Limb (tissue), 2 donors: Measurements from ENCODE around the gene EXO1.
"Not testable (repeated sequence)": the region's sequence is repeated elsewhere in the genome, so short reads cannot be mapped to it uniquely, and the experiment has no call there.

ENCODE experiments used
- DNase-seq, 2 donors: peaks; one replicate each; pipeline ENCODE4 v3.0.0-alpha.2; 2016; ENCODE audit errors: extremely low spot score in 2 of 2

EXO1 gene

GRCh38 chr1:241847796-241848685 lies at the start of gene EXO1:
EXO1 (plus strand) TSS chr1:241848204; CDS start chr1:241850426, 2,222 bp downstream.
- DNase-seq: peak; percentile 95

- no peak for DNase-seq
These were observed 48.6 kb upstream of the EXO1 start for GRCh38 chr1:241799416-241799815.

DNA sequence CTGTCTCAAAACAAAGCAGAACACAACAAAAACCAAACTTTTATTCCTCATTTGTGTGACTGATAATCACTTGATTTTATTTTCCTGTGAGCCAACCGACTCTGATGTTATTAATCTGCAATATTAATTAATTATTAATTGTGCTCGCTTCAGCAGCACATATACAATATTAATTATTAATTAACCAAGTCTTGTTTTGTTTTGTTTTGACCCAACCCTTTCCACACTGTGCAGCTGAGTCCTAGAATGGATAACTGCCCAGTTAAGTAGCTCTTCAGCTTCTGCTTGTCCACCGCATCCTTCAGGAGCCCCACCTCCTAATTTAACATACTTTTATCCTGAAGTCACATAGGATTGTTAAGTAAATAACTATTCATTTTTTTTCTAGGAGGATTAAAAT lies 47.4 kb upstream of the EXO1 start:
- no peak for DNase-seq

DNA sequence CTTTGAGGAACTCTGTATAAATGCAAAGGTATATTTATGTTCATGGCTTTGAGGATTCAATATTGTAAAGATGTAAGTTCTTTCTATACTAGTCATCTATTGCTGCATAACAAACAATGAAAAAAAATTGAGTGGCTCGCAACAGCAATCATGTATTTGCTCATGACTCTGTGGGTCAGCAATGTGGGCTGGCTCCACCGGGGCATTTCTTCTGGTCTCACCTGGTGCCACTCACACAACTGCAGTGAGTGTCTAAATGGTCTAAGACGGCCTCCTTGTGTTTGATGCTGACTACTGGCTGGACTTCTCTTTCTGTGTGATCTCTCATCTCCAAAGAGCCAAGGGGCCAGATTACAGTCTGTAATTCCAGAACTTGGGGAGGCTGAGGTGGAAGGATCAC lies 45.1 kb upstream of the EXO1 start:
- DNase-seq: no peak

GRCh38 chr1:241804706-241805105 lies 43.3 kb upstream of the EXO1 start:
- not testable (repeated sequence) for DNase-seq

- DNase-seq: no peak
These were observed 39.7 kb upstream of the EXO1 start for GRCh38 chr1:241808265-241808664.

GRCh38 chr1:241810769-241811405 lies 37.1 kb upstream of the EXO1 start:
- DNase-seq: no peak

DNA sequence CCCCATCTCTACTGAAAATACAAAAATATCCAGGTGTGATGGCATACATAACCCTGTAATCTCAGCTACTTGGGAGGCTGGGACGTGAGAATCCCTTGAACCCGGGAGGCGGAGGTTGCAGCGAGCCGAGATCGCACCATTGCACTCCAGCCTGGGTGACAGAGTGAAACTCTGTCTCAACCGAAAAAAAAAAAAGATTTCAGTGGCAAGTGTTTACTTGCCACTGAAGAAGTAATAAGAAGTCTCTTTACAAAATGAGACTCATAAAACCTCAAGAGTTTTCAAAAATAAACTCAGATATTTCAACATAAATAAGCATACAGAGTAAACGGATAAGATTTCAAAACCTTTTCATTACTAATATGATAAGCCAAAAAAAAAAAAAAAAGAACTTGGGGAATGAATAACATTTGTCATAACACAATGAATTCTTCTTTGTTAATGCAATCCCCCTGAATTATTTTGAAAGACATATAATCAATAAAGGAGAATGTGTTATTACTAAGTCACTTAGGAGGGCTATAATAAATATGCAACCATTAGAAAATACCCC lies 34.2 kb upstream of the EXO1 start:
- no peak for DNase-seq

- no peak for DNase-seq
These were observed 32.0 kb upstream of the EXO1 start for GRCh38 chr1:241816008-241816407.

GRCh38 chr1:241817331-241817792 lies 30.6 kb upstream of the EXO1 start:
- DNase-seq: no peak

DNA sequence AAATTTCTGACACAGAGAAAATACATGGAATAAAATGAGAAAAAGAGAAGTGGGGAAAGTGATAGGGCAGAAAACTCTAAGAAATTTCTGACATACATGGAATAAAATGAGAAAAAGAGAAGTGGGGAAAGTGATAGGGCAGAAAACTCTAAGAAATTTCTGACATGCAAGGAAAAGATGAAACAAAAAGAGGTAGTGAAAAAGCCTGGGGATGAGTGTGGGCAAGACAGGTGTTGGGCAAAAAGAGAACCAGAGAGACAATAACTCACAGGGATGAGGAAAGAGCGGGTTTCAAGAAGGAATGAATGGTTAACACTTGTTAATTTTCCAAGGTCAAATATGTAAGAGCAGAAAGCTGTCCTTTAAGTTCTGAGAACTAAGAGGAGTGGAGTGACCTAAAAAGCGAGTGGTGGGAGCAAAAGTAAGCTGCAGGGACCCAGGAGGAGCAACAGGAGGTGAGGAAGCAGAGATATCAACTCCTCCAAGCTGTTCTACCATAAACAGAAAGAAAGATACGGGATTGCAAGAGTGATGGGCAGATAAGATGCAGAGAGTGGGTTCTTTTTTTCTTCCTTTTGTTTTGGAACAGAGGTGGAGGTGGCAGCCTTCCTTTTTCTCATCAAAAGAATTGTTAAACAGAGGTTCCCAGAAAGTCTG lies 29.9 kb upstream of the EXO1 start:
- no peak for DNase-seq

GRCh38 chr1:241819340-241819866 lies 28.6 kb upstream of the EXO1 start:
- DNase-seq: no peak

- DNase-seq: no peak
These were observed 26.6 kb upstream of the EXO1 start for GRCh38 chr1:241821363-241821762.

GRCh38 chr1:241822846-241823245 lies 25.2 kb upstream of the EXO1 start:
- DNase-seq: no peak

GRCh38 chr1:241823925-241824324 lies 24.1 kb upstream of the EXO1 start:
- DNase-seq: no peak

DNA sequence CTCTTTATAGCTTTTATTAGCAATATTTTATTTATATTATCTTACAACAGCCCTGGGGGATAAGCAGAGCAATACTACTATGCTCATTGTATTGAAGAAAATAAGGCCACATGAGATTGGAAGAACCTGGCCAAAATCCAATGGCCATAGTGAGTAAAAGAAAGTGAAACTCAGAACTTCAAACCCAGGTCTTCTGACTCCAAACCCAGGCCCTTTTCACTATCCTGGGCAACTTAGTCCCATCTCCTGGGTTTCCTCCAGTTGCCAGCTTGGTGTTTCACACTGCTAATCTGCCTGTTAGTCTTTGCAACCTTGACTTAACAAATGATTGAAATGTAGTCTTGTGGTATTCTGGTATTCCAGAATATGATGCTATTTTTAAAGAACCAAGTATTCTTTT lies 22.4 kb upstream of the EXO1 start:
- no peak for DNase-seq

- DNase-seq: not testable (repeated sequence)
These were observed 21.4 kb upstream of the EXO1 start for GRCh38 chr1:241826613-241827012.

- DNase-seq: no peak
These were observed 20.7 kb upstream of the EXO1 start for GRCh38 chr1:241827264-241827663.

DNA sequence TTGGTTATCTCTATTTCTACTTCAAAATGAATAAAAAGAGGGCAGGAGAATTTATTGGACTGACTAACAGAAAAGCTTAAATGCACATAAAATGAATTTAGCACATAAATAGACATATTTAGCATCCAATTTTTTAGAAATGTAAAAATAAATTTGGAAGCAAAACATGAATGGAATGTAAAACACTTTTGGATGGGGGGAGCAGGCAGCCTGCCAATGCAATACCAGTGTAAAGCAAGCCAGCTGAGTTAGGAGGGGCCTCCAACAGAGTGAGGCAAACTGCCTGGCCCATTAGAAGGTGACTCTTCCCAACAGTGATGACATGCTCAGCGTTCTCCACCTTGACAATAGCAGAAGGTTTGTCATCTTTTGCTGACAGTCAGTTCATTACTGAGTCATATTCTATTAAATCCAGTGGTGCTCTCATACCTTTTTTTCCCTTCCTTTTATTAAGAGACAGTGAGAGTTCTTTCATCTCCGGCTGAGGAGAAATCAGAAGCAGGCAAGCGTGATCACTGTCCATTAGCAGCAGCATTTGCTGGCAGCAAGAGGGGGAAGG lies 19.5 kb upstream of the EXO1 start:
- peak in 1 of 2 donors; percentile 16 for DNase-seq

DNA sequence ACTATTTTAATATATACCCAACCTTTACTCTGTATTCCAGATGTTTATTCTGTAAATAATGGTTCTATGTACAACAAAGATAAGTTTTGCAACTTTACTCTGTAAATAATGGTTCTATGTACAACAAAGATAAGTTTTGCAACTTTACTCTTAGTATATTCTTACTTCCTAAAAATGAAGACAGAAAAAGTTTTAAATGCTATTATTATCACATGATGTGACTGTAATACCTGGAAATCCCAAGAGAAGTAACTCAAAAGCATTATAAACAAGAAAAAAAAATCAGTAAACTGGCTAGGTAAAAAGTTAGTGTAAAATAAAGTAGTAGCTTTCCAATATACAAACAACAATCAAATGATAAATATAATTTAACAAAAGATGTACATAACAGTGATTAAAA lies 18.5 kb upstream of the EXO1 start:
- no peak for DNase-seq

- DNase-seq: peak in 1 of 2 donors; percentile 55
These were observed 13.1 kb upstream of the EXO1 start for GRCh38 chr1:241834733-241835377.
